Activated CD8-positive, alpha-beta memory T cell treated with anti-CD3 and anti-CD28 coated beads, Interleukin-2, amount 50 U/mL, for 24 hours (primary cell): ENCODE results near the gene EDAR.

Source experiments
- DNase-seq: peaks from one replicate; pipeline ENCODE4 v3.0.0-alpha.2; 2020; ENCODE audit errors: extremely low read depth

EDAR gene

DNA sequence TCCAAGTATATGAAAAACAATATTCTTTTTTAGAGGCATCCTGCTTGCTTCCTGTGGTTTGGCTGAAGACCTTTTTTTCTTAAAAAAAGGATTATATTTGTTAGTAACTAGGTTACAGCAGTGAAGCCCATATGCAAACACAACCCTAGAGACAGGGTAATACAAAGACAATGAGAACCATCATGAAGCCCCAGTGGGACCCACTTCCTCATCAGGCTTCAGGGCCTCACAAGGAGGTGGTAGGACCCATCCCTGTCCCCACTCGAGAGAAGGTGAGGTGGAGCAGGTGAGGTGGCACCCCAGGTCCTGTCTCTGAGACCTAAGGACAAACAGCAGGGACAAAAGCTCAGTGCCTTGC is 80.3 kb downstream of the EDAR start:
- no peak for DNase-seq

DNA sequence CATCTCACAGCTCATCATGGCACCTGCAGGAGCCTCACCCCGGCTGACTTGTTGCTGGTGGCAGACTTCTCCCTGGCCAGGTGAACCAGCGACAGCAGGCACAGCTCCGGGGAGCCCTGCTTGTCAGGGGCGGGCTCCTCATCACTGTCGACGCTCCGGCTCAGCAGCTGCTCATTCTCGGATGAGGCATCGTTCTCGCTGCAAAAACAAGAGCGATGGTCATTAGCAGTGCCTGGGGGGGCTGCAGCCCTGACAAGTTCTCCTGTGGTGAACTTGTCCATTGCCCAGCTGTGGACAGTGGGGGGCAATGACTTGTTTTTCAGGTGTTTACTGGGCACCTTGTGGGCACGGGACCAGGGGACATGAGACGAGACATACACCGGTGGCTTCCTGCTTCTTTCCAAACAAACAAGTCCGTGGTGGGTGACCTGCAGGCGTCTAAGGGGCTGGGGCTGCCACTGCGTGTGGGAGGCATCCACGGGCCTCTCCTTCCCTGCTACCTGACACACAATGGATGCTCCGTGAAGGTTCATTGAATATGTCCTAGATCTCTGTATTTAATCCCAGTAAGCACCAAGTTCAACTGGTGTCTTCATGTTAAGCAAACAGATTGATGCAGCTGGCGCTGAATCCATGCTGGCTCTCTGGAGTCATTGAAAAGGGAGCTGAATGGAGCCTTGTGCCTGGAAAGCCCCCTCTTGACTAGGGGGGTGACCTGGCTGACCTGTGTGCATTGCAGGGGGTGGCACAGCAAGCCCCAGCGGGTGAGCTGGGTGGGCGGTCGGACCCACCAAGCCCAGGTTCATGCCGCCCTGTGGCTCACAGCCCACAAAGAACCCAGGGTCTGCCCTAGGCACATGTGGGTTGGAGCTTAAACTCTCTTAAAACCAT is 81.0 kb downstream of the EDAR start:
- DNase-seq = no peak

DNA sequence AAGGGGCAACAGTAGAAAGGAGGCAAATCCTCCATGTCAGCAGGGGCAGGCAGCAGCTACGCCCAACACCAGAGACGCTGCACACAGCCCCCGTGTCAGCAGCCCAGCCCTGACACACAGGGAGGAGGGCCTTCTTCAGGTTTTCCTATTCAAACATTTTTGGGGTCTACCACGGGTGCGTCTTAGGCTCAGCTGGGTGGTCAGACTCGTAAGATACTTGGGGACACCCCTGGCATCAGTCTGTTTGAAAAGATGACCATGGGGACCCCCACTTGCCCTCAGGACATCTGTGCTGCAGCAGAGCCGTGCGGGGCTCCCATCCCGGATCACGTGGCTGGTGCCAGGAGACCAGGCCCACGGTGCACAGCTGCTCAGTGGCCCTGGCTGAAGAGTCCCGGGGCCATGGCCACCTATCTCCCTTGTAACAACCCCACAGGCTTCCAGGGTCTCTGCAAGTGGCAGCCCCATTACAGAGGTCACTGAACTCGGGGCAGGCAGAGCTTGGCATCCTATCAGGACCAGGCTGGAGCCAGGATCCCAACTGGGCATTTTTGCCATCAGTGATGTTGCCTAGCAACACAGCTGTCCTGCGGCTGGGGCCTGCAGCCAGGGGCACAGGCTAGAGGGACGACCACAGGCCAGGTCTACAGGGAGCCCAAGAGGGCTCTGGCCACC is 82.5 kb downstream of the EDAR start:
- DNase-seq = no peak

DNA sequence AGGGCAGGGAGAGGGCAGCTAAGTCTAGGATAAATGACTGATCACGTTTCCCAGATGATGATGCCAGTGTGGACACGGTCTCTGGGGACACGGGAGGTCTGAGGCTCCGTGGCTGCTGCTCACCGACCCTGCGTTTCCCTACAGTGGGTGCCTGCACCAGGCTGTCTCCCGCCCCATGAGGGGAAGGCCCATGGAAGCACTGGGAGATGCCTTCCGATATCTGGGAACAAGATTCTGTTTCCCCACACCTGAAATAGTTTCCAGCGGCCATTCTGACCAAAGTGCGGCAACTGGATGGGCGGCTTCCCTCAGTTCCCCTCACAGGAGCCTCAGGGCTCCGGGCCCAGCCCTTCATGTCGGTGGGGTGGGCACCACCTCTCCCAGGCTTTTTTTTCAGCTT is 83.1 kb downstream of the EDAR start:
- no peak for DNase-seq

DNA sequence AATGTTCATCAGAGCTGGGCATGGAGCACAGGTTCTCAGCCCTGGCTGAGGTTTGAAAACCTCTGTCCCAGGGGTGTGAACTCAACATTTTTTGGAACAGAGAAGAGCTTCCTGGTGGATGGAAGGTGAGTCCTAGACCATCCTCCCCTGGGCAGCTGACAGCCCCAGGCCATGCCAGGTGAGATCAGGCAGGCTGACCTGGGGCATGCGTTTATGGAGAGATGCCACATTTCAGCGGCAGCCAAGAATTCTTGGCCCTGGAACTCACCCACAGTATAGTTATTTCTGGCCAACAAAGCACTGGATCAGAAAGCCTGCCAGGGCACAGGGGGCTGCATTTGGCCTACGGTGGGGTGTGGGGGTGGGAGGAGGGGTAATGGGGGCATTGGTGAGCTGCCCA is 83.8 kb downstream of the EDAR start:
- no peak for DNase-seq

DNA sequence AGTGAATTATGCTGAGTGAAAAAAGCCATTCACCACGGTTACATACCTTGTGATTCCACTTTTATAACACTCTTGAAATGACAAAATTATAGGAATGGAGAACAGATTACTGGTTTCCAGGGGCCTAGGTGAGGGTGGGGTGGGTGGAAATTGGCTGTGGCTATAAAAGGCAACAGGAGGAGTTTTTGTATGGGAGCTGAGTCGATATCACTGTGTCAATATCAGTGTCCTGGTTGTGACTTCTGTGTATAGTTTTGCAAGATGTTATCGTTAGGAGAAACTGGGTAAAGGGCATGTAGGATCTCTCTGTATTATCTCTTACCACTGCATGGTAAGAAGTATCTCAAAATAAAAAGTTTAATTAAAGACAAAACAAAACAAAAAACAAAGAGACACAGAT is 84.3 kb downstream of the EDAR start:
- DNase-seq = no peak

DNA sequence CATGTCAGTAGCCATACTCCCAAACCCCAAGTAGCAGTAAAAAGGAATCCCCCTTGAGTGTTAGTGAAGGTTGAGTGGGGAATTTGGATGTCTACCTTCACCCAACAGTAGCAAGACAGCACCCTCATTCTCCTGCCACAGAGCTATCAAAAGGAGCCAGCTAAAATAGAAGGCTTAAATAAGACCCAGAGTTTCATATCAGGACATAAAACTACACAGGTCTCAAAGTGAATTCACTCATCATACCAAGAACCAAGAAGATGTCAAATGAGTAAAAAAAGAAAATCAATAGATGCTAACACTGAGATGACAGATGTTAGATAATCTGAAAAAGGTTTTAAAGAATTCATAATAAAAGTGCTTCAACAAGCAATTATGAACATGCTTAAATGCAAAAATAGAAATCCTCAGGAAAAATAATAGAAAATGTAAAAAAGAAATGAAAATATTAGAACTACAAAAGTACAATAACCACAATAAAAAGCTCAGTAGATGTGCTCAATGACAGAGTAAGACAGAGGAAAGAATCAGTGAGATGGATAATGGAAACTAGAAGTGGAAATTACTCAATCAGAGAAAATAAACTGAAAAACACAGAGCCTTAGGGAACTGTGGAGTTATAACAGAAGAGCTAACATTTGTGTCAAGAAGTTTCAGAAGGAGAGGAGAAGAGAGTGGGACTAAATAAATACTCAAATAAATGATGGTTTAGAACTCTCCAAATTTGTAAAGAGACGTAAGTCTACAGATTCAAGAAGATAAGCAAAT is 90.5 kb downstream of the EDAR start:
- DNase-seq = no peak

DNA sequence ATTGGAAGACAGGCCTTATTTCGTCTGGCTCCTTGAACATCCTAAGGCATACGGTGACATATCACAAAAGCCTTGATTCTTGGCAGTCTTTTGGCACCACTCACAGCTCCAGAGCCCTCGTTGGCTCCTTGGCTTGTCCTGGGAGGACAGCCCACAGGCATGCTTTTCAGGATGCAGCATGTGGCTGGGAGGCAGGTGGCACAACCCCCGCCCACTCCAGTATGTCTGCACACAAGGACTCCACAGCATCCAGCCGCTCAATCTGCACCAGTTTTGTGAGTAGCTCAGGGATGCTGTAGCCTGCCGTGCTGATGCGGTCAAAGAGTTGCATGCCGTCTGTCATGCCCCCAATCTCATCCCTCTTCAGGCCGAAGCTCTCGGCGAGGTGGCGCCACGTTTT is 92.3 kb downstream of the EDAR start:
- no peak for DNase-seq

DNA sequence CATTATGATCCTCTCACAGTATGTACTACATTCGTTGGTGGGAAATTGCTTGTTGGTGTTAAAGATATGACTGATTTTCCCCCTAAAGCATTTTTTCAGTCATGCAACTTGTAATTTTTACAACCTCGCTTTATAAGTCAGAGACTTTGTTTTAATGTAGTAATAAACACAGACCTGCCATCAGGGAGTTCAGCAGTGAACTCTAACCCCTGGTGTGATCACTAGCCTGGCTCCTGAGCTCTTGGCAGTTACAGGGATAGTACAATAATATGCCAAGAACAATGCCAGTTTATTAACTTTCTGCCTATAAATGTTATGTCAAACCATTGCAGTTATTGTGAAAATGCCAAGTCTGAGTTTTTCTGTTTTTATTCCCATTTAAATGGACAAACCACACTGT is 93.8 kb downstream of the EDAR start:
- no peak for DNase-seq

DNA sequence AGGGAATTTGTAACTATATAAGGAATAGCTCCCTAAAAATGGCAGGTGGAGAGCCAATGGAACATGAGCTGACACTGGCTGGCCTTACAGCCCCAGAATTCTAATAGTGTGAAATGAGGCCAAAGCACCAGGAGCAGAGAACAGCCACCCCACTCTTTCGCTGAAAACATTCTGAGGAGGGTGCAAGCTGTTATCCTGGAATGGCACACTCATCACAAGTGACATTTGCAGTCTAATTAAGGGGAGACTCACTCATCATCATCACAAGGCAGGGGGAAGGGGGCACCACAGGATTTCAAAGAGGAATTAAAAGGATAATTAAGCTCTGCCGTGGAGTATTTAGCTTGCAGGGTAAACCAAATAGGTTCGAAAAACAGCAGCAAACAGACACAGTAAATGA is 94.3 kb downstream of the EDAR start:
- no peak for DNase-seq

DNA sequence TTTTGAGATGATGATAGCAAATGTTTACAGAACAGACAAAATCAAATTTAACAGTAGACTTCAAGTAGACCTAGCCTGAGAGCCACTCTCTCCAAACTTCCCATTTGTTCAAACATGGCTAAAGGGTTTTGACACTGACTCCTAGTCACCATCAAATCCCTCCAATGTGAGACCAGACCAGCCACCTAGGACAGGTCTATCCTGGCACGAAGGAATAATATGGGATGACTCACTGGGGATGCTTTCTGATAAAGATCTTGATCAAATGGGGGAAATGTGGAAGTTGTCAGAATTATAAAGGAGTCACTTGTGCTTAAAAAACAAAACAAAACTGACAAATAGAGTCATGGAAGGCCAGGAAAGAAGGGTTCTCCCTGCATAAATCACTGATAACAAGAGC is 95.7 kb downstream of the EDAR start:
- no peak for DNase-seq

DNA sequence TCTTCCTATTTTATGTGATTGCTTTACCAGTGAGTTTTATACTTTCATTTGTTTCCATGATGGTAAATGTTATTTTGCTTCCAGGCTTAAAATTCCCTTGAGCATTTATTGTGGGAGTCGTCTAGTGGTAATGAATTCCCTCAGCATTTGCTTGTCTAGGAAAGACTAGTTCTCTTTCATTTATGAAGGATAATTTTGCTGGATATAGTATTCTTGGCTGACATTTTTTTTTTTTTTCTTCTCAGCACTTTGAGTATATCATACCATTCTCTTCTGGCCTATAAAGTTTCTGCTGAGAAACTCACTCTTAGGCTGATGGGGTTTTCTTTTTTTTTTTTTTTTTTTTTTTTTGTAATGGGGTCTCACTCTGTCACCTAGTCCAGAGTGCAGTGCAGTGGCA is 99.1 kb downstream of the EDAR start:
- no peak for DNase-seq

DNA sequence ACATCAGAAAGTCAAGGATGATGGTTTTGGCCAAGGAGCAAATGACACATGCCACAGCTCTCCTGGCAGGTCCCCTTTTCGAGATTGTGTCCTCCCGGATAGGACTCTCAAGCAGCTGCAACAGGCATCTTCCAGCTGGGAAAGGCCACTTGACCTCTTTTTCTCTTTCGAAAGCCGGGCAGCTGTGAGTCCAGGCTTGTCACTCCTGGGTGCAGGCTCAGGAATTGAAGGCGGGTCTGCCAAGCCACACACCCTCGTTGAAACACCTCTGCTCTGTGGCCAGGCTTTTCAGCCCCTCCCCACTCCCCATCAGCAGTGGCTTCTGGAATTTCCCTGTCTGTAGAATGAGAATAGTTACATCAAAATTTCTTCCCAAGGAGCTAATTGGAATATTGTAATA is 104.4 kb downstream of the EDAR start:
- DNase-seq = no peak

DNA sequence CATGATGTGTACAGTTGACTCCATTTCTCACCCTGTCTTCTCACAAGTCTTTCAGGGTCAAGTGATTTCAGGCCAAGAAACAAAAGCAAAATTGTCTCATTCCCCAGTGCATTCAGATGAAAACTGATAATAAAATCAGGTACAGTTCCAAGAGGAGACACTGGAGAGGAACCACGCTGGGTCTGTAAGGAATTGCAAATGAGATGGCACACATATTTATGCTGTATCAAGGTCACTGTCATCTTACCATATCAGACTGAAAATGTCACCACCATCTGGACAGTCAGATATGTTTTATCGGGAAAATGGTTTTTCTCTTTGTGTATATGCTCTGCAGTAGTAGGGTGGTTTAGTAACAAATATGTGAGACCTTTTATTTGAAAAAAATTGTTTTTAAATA is 110.7 kb downstream of the EDAR start:
- DNase-seq = no peak

DNA sequence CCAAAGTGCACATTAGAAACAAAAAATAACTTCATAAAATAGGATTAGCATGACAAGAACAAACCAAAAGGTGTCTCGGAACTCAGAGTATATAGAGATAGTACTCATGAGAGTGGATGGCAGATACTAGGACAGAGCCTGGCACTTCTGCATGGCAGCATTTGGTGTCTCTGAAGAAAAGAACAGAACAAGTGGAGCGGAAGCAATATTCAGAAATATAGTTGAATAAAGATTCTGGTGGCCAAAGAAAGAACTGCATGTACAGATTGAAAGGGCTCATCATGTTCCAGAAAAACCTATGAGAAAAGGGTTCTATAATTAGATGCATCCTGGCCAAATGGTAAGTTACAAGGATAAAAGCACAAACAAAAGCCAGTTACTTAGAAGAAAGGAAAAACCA is 111.5 kb downstream of the EDAR start:
- DNase-seq = no peak

DNA sequence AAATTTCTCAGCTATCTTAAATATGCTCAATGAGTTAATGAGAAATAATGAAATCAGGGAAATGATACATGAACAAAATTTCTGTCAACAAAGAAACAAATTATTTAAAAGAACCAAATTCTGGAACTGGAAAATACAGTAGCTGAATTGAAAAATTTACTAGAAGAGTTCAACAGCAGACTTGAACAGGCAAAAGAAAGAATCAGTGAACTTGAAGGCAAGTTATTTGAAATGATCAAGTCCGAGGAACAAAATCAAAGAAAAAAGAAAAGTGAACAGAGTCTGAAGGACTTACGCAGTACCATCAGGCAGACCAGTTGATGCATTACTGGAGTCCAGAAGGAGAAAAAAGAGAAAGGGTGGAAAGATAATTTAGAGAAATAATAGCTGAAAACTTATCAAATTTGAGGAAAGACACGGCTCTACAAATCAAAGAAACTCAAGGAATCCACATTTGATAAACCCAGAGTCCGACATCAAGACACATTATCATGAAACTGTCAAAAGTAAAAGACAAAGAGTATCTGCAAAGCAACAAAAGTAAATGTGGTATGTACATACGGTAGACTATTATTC is 118.9 kb downstream of the EDAR start:
- no peak for DNase-seq

DNA sequence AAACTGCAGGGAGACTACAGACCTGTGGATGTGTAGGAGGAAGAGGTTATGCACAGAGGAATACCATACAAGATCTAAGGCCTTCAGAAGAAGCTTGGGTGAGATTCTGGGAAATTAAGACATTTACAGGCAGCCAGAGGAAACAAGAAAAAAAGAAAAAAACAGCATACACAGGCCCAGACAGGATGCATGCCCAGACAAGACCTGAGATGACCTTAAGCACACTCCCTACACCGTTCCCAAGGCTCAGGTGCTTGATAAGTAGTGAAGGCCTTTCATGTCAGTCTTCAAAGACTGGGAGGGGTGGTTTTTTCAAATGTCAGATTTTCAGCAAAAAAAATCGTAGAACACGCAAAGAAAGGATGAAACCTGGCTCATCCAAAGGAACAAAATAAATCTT is 119.5 kb downstream of the EDAR start:
- DNase-seq = no peak

DNA sequence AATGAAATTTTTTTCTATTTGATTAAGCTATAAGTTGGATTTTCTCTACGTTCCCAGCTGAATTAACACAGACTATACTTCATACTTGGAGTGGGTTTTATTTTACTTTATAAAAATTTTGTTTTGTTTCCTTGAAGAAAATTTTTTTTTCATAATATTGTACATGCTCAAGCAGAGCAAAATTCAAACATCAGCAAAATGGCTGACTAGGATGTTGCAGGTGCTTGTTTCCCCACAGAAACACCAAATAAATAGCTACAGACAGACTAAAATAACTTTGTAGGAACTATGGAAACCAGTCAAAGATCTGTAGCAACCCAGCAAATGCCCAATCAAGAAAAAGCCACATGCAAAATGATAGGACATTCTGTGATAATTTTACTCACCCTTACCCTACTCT is 120.1 kb downstream of the EDAR start:
- no peak for DNase-seq

DNA sequence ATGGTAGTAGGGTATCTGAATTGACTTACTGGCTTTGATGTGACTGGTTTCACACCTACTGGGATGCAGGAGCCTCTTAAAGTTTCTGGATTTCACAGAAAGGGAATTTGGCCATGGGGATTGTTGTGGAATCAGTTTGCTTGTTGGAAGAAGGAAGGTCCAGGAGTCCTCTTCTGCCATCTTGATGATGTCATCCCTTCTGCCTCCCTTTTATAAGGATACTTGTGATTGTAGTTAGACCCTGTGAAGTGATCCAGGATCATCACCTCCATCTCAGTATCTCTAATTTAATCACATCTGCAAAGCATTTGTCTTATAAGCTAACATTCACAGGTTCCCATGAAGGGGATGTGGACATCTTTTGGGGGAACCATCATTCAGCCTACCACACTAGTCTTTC is 123.0 kb downstream of the EDAR start:
- DNase-seq = no peak

DNA sequence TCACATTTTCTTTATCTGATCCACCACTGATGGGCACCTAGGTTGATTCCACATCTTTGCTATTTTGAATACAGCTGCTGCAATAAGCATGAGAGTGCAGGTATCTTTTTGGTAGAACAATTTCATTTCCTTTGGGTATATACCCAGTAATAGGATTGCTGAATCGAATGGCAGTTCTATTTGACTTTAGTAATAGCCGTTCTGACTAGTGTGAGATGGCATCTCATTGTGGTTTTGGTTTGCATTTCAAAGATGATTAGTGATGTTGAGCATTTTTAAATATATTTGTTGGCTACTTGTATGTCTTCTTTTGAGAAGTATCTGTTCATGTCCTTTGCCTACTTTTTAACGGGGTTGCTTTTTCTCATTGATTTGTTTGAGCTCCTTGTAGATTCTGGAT is 130.1 kb downstream of the EDAR start:
- DNase-seq = no peak

DNA sequence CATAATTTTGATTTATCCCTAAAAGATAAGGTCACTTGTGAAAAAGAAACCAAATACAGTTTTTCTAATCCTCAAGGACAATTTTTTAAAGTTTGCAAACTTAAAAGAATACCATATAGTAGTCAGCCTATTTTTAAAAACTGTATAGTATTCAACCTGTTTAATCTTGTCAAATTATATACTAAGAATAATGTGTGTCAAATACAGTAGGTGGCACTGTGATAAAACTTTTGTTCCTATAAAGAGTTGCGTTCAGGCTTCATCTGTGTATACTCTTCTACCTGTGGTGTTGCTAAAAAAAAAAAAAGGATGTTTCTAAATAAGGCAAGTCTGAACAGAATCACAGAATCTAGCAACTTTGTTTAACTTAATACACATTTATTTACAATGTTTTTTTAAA is 133.8 kb downstream of the EDAR start:
- no peak for DNase-seq

DNA sequence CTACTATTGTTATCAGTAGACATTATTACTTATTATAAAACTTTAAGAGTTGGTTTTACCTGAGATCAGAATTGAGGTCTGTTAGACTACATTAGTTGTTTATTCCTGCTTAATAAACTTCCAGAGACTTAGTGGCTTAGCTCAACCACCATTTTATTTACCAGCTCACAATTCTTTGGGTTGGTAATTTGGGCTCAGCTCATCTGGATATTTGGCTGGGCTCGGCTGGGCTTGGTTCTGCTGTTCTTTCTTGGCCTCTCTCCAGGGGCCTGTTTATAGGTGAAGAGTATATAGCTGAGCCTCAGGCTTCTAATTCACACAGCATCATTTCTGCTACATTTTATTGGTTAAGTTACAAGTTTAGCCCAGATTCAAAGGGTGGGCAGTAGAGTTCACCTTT is 134.5 kb downstream of the EDAR start:
- no peak for DNase-seq

DNA sequence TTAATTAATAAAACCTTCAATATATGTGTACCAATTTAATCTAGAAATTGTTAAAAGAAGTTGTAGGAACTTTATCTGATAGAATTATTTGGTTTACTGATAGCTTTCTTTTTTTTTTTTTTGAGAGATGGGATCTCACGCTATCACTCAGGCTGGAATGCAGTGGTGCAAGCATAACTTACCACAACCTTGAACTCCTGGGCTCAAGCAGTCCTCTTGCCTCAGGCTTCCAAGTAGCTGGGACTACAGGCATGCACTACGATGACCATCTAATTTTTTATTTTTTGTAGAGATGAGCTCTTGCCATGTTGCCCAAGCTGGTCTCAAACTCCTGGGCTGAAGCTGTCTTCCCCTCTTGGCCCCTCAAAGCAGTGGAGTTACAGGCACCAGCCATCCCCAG is 135.6 kb downstream of the EDAR start:
- no peak for DNase-seq
